Left colon (tissue), 2 donors: ENCODE measurements around the gene NRXN3. TPM values are rescaled to one million over a fixed set of nuclear protein-coding genes. Genes with fewer than 3 reads are reported as not detected.

Source experiments
- ATAC-seq: fragments of 200-7000 bp; cut with Tn5 transposase; one replicate; pipeline ENCODE4 v1.9.1; 2020; ENCODE audit warnings: mild to moderate bottlenecking, moderate library complexity
- DNase-seq, 2 donors: peaks; one replicate each; pipeline ENCODE4 v3.0.0-alpha.2; 2020
- intact Hi-C, 2 donors: fragments of 100-400 bp; cut with DNase I in 1 of 2; cut with micrococcal nuclease in 1 of 2; formaldehyde crosslinking; loops; one replicate each; pipeline versions ENCODE4 v1.11.2 to v1.14.0; 2022; cut with DNase I, micrococcal nuclease
- total RNA-seq, 2 donors: library from RNA; stranded (reverse); fragmentation: NEBNext Ultra II Directional; extraction: Animal tissue kit (Norgen Biotek cat#: 25700); gene quantifications; one replicate each; pipeline ENCODE4 v1.2.1, GENCODE V29; 2021
- donor health status: DM: no; HTN: no; CAD: no.
- donor health status: DM: yes; HTN: yes; CAD: no.

The NRXN3 gene
- total RNA-seq, 2 donors from 2014 or later = 1.8 to 5.6 TPM

DNA sequence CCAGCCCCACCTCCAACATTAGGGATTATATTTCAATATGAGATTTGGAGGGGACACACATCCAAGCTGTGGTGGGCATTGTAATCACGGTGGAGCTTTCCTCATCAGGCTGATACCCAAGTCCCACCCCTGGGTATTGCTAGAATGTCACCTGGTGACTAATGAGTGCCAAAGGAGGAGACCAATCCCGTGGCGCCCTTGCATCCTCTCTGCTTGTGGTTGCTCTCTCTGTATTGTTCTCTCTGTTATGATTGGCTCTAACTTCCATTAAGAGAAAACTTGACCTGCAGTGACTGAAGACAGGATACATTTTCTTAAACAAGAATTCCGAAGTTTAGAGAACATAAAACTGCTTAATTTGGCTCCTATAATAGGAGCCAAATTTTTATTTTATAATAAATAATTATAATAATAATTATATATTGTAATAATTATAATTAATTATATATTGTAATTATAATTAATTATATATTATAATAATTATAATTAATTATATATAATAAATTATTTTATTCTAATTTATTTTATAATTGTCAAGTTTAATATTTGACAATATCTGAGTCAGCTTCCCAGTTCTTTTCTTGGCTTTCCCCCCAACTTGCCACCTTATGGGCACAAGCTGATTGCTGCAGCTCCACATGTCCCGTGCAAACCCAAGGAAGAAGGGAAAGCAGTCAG lies 1621.0 kb downstream of the NRXN3 start:
- ATAC-seq (no peak), DNase-seq (no peak)
- intact Hi-C loops = no loop called here

DNA sequence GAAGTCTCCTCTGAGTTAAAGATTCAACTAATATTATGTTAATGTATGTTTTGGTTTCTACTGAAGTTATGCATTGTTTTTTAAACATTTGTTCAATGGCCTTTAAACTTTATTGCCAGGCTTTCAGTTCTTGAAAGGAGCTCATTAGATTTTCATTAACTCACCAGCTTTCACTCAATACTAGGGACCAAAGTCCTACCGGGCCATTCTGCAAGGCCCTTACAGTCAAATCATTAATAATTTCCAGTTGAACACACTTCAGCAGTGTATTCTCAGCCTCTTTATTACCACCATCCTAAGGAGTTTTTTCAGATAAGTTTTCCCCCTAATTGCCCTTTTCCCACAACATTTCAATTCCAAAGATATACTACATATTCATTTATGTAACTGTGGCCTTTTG lies 1631.9 kb downstream of the NRXN3 start:
- DNase-seq (no peak), ATAC-seq (no peak)
- intact Hi-C loops = no loop called here

DNA sequence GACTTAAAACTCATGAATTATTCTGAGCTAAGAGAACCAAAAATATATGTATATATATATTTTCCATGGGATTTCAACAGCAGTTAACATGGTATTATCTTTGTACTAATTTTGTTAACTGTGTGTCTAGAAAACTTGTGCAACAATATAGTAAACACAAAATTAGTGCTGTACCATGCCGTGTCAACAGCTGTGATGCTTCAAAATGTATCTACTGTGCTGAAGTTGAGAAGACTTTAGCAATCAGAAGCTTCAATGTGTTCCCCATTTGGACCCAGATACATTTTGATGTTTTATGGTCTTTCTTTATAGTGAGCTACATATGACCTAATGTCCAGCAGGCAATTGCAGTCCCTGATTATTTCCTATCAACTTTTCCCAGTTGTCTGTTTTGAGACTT lies 1635.5 kb downstream of the NRXN3 start:
- DNase-seq = no peak
- no peak for ATAC-seq
- intact Hi-C loops = no loop called here

DNA sequence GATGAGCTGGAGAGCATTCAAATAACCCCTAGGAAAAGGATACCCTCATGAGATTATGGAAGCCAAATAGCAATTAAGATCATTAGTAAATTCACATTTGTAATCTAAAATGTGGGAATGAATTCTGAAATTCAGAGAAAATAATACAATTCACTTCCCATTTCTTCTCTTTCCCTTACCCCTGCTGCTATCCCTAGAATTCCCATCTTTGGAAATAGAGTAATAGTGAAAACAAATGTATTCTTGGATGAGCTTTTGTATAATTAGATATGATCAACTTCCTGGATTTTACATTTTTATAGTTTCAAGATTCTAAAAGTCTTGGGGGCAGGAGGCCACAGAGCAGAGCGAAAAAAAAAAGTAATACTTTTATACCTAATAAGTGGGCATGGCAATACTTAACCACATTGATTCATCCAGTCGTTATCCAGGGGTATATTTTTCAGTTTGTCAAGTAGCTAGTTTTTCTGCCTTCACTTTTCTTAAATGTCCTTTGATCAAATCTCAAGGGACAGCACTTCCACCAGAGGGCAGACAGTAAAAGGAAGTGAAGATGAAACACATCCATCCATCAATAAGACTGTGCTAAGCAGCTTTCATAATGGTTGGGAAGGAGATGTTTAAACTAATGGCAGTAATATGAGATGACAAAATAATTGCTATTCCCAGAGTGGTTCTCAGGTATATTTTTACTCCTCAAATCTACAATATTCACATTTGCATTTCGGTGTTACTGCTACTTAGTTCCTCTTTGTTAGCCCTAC lies 1639.9 kb downstream of the NRXN3 start:
- ATAC-seq (peak; percentile 62), DNase-seq (peak in 1 of 2 donors; percentile 6)
- intact Hi-C loops = no loop called here

DNA sequence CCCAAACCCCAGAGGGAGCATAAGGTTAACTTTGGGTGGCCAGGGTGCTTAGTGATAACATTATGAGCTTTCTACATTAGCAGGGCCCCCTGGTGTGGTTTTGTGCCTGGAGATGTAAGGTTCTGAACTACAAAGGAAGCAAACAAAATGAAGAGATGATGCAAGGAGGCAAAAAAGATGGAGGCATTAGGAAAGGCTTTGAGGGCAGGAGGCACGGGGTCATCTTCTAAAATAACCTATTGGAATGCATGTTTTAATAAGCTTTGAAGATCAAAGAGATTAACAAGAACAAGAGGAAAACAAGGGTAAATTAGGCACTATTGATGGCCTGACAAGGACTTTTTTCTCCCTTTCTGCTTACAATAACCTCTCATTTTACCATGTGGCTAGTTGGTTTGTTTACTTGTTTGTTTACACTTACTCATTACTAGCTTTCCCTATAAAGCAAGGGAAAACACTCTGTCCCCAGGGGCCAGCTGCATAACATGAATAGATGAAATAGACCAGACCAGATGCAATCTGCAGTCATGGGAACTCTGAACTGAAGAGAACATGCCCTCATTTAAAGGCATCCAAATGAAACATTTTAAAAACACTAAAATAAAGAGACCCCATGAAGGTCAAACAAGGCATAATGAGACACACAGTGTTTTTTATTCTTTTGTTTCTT lies 1650.8 kb downstream of the NRXN3 start:
- DNase-seq = no peak

DNA sequence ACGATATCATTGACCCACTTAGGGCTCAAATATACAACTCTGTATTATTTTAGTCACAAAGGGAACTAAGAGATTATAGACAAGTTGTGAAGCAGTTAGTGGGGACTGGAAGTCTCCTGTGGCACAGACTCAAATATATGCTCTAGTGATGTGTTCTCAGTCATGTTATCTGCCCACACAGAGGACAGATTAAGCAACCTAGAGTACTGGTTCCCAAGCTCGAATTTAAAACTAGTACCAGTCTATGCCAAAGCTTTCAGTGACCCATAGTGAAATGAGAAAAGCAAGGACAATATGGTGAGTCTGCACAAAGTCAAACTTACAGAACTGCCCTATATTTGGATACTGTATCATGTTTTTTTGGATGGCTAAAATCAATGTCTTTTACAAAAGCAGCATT lies 1651.9 kb downstream of the NRXN3 start:
- ATAC-seq (no peak), DNase-seq (no peak)
- intact Hi-C loops = no loop called here

More for the DNA sequence above, 1650.8 kb downstream of the NRXN3 start:
- ATAC-seq = no peak
- intact Hi-C loops = no loop called here

DNA sequence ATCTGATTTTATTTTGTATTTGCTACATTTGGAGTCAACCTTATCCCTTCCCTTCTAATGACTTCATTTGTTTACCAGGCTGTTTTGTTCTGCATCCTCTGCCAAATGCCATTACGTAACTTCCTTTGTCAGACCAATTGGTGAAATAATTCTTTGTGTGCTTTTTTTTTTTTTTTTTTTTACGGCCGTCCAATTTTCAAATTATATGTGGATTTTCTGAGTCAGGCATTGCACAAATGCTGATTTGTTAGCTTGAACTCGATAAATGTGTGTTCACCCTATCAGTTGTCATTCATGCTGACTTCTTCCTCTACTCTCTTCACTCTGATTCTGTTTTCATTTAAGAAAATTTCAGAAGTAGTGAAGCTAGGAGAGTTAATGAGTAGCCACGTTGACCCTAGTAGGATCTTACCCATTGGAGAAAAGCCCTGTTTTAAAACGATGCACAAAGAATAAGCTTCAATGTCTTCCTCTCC lies 1654.9 kb downstream of the NRXN3 start:
- ATAC-seq (no peak), DNase-seq (no peak)
- intact Hi-C loops = no loop called here

DNA sequence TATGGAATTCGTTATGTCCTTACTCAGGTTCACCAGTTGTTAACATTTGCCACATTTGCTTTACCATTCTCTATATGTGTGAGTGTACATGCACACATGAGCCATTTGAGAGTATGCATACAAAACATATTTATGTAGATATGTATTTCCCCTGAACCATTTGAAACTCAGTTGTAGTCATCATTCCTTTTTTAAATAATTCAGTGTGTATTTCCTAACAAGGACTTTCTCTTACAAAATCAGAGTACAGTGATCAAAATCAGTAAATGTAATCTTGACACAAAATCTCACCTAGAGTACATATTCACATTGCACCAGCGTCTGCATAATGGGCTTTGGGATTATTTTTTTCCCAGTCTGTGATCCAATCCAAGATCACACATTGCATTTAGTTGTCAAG lies 1656.2 kb downstream of the NRXN3 start:
- ATAC-seq (no peak), DNase-seq (no peak)
- intact Hi-C loops = no loop called here

DNA sequence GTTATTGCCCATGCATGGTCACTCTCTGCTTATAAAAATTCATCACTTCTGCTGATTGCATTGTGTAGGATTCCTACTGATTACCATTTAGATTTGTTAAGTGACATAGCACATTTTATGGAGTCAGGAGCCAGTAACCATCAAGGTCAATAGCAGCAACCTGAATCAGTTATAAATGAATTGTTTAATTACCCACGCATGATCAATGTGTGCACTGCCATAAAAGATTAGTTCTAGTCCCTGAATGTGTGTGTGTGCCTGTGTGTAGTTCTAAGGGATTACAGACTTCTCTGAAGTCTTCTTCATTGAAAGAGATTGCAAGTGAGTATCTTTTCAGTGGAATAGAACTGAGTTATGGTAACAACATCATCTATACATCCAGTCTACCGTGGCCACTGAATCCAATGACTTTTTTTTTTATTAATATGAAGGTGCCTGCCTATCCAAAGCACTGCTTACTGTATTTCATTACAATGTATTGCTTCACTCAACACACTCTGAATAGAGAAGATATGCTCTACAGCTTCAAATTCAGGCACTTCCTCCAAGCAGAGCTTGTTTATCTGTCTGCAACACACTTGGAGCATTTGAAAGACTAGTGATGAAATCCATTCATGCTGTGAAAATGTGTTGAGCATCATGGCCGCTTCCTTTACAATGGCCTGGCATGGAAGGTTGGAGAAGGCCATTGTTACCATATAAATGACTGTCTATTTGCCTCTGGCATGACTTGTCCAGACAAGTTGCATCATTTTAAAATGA lies 1659.4 kb downstream of the NRXN3 start:
- ATAC-seq = no peak
- DNase-seq = no peak
- intact Hi-C loops = no loop called here

DNA sequence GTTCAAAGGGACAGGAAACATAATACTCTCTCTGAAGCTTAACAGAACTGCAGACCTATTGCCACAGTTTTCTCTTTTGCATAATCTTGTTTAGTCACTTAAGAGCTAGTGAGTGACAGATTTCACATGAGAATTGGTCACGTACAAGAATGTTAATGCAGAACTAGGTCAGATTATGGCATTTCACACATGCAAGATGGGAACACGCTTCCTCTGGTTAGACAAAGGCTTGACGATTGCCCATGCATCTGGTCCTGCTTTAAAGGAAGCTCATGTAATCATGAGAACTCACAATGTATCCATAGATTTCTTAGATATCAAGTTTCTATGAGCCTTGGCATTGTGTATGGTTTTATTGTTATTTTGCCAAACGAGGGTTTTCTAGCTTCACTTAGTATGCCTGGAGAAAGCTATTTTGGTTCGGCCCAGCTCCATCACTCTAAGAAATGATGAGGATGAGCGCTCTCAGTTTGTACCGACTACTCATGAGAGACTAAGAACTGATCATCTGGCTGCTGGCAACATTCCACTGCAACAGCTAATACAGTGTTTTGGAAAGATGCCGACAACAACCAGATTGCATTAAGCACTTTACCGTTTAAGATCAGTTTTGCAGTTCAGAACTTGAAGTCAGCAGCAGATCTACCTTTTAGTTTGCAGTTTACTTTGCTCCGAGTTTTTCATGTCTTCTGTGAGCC lies 1661.2 kb downstream of the NRXN3 start:
- DNase-seq (no peak), ATAC-seq (no peak)
- intact Hi-C loops = no loop called here

DNA sequence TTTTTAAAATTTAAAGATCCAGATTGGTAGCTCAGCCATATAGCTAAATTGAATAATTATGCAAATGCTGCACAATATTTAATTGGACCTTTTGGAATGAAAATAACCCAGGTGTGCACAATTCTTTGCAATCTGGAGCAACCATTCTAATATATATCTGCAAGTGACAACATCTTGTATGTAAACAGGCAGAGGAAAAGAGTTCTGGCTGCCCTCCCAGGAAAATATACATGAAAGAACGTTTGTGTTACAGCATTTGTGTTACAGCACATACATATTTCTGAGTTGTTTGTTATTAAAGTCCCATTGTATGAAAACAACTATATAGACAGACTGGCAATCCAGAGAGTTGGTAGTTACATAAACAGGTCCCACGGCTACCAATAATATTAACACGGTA lies 1663.6 kb downstream of the NRXN3 start:
- intact Hi-C loops = no loop called here
- DNase-seq (no peak), ATAC-seq (no peak)

DNA sequence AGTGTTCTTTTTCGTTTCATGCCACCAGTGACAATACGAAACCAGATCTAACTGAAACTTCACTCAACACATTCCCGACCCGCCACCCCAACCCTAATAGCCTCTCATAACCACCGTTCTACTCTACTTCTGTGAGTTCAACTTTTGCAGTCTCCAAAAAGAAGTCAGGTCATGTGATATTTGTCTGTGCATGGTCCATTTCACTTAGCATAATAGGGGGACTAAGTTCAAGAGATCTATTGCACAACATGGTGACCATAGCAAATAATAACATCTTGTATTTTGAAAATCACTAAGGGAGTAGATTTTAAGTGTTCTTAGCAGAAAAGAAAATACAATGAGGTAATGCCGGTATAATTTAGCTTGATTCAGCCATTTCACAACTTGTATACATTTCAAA lies 1664.7 kb downstream of the NRXN3 start:
- DNase-seq (no peak), ATAC-seq (no peak)
- intact Hi-C loops = no loop called here

DNA sequence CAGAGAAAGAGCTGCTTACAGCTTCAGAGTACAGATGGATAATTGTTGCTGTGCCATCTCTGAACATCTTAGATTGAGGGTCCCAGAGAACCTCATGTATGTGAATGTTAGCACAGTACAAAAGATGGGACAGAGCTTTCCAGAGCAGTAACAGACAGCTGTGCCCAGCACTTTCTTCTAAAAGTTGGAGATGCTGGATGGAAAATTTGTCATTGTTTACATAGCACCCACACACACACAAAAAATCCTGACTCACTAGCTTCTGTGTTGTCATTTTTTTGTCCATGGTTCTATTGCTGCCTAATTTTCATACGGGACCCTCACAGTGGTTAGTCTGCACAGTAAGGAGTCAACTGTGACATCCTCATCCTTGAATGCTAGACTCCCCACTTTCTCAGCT lies 1666.4 kb downstream of the NRXN3 start:
- DNase-seq = no peak
- ATAC-seq = no peak
- intact Hi-C loops = no loop called here

DNA sequence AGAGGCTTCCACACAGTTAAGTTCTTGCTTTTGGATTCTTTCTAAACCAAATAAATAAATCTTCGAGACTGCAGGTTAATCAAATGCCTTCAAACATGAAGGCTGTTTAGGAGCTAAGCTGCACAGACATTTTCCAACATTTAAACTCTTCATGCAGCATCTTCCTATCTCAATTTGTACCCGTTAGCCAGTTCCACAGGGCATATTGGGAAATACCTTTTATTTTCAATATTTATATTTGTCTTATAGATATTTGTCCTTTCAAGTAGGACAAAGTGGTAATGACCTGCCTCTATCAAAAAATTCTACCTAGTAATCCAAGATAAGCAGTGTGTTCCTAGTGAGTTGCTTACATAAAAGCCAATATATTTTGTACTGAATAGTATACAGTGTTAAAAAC lies 1667.5 kb downstream of the NRXN3 start:
- no peak for DNase-seq
- no peak for ATAC-seq

DNA sequence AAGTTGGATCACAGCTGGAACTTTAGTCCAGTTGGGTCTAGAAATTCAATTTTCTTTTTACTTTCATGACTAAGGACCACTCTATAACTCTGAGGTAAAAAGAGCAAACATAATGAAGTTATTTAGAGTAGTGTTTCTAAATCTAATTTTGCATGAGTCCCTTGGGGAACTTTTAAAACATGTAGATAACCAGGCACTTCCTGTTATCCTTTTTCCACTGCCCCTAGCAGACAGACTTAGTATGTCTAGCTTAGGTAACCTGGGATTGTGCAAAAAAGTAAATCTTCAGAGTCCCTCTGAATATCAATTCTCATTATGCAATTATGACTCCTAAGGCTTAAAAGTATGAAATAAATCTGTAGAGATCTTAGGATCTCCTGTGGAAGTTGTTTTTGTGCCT lies 1669.9 kb downstream of the NRXN3 start:
- ATAC-seq (no peak), DNase-seq (no peak)
- intact Hi-C loops = no loop called here

More for the DNA sequence above, 1667.5 kb downstream of the NRXN3 start:
- intact Hi-C loops = no loop called here

DNA sequence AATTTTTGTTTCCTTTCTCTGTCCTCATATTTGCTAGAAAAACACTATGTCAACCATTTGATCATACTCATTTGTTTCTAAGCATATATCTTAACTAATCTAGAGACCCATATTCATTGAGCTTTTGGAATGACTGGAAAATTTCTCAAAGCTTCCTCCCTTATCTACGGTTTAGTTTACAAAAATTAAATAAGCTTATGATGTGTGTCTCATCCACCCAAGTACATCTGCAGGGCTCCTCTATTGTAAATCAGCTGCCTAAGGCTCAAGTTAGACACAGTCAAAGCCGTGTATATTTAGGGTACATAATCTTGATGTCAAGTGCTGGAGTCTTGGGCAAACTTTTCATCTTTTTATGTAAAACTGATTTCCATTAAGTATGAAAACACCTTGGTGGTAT lies 1670.7 kb downstream of the NRXN3 start:
- intact Hi-C loops = no loop called here
- no peak for DNase-seq
- no peak for ATAC-seq

DNA sequence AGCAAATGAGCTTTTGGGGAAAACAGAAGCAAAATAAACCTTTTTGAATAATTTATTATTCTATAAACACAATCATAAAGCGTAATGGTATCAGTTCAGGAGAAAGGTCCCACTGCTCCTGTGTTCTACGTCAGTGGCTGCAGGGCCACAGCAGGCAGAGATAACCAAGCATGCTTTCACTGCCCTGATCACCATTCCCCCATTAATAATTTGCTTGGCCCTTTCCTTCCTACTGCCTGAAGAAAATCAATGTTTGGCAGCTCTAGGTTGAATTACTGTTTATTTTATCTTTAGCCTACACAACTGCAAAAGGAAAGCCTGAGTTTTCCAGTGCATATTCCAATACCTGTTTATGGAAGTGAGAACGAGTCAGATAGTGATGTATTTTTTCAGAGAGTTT lies 1671.3 kb downstream of the NRXN3 start:
- intact Hi-C loops = no loop called here
- no peak for DNase-seq
- ATAC-seq = no peak

DNA sequence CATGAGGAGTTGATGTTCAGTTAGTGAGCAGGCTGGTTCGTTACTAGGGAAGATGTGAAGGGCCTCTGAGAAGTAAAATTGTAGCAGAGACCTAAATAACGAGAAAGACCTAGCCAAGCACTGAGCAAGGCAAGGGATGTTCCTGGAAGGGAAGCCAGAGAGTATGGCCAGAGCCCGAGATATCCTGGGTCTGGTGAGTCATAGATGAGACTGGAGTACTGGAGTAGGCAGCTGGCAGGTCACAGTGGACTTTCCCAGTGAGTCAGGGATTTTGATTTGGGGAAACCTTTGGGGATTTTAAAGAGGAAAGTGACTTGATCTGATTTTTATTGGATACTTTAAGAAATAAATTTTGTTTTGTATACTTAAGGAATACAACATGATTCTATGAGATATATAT lies 1672.1 kb downstream of the NRXN3 start:
- DNase-seq (no peak), ATAC-seq (no peak)
- intact Hi-C loops = no loop called here
